Right lung (tissue), 5 donors: ENCODE measurements around the gene VWA8. TPM values are rescaled to one million over a fixed set of nuclear protein-coding genes. Genes with fewer than 3 reads are reported as not detected.
"Not testable (repeated sequence)": the region's sequence is repeated elsewhere in the genome, so short reads cannot be mapped to it uniquely, and the experiment has no call there.

Experiments used
- DNase-seq, 2 donors: peaks; one replicate each; pipeline ENCODE4 v3.0.0-alpha.2; 2013
- polyA plus RNA-seq, 5 donors: library from polyadenylated mRNA; unstranded; fragments of 120-200 nt; gene quantifications; one replicate each; pipeline versions ENCODE4 v1.2.1 to v1.2.3, GENCODE V29; 2013; ENCODE audit warnings: inconsistent platforms in 1 of 5, low replicate concordance in 1 of 5; ENCODE audit not compliant: insufficient read length in 5 of 5, insufficient read depth in 1 of 5

VWA8 gene
- polyA plus RNA-seq, 5 donors: 8.5 to 14.9 (median 13.9) TPM

DNA sequence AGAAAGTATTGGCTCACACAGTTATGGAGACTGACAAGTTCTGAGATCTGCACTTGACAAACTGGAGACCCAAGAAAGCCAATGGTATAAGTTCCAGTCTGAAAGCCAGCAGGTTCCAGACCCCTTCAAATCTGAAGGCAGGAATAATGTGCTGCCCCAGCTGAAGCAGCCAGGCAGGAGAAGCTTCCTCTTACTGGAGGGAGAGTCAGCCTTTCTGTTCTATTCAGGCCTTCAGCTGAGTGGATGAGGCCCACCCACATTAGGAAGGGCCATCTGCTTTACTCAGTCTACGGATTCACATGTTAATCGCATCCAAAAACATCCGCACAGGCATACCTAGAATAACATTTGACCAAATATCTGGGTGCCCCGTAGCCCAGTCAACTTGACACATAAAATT lies 8.2 kb upstream of the VWA8 start:
- DNase-seq: no peak

DNA sequence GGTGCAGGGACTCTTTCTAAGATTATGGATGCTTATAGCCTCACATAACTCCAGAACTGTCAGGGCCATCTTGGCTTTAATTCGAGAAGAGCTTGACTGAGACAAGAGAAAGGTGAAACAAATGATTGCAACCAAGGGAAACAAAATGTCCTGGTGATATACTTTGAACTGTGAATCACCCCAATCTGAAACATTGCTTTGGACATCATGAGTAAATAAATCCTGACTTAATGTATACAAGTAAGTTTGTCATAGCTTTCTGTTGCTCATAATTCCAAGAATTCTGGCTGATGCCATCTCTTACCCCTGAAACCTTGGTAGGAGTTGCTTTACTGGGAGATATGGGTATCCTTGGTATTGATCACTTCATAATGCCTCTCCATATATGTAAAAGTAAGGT lies 5.8 kb upstream of the VWA8 start:
- no peak for DNase-seq

DNA sequence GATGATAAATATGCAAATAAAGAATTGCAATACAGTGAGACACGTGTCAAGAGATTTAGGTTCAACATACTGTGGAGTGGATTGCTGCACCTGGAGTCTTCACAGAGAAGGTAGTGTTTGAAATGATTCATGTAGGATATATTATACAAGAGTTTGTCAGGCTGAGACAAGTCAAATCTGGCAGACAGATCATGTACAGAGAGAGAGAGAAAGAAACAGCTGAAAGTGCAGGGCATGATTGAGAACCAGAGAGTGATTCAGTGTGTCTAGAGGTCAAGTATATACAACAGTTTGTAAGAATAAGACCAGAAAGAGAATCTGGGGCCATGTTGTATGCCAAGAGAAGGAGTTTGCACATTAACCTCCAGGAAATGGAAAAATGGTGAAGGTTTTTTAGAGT lies 2.1 kb upstream of the VWA8 start:
- no peak for DNase-seq

DNA sequence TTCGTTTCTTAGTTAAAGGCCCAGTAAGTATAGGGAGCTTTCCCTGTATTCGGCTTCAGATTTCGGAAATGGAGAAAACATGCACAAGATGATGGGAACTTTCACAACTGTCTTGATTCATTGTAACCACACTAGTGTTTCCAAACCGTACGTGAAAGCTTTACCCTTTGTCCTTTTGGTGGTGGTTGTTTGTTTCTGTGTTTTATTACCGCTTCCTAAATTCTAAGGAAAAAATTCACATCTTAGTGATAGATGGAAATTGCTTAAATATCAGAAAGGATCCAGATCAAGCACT lies 504 bp upstream of the VWA8 start:
- DNase-seq: no peak

- DNase-seq: peak in 1 of 2 donors; percentile 3
These were observed 685 bp downstream of the VWA8 start for GRCh38 chr13:41960211-41960636.

DNA sequence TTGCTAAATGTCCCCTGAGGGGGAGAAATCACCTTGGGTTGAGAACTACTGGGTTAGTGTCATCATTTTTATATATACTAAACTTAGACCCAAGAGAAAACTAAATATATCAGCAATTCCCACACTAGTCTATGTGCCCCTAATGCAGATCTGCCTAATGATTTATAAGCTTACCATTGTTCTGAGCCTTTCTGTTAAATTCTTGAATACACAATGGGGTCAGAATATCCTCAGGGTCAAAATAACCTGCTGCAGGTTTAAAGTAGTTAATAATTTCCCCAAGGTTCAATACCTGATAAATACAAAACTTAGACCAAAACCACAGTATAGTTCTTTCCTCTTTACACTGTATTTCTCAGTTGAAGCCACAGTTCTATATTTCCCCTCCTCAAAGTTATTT lies 4.6 kb downstream of the VWA8 start:
- no peak for DNase-seq

DNA sequence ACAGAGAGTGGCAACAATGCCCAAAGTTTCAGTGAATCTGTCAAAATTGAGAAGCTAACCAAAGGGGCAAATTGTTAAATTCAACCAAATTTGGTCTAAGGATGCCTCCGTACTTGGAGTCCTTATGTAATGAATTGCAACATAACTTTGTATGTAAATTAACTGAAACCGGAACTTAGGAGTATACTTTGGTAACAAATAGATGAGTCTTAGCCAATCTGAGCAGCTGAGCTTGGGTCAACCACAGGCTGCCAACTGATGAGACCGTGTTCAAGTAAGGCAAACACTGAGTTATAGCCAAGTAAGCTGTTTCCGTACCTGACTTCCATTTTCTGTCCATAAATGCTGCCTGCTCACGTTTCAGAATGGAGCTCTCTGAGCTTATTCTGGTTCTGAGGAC lies 5.3 kb downstream of the VWA8 start:
- DNase-seq: no peak

GRCh38 chr13:41954226-41954625 lies 6.7 kb downstream of the VWA8 start:
- no peak for DNase-seq

DNA sequence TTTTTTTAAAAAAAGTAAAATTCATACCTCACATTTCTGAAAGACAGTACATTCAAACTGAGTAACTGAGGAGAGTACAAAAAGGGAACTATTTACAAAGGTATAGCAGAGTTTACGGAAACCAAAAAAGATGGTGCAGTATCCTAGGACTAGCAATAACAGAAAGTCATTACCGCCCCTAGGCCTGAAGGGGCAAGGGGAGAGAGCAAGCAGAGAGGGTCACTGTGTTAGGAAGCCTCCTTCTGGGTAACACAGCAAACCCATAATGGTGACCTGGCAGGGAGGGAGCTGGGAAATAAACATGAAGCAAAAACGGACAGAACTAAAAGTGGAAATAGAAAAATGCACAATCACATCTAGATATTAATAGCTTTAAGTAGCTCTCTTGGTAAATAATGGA lies 8.2 kb downstream of the VWA8 start:
- DNase-seq: no peak

GRCh38 chr13:41949104-41949503 lies 11.8 kb downstream of the VWA8 start:
- not testable (repeated sequence) for DNase-seq

GRCh38 chr13:41945926-41946325 lies 15.0 kb downstream of the VWA8 start:
- DNase-seq: no peak

DNA sequence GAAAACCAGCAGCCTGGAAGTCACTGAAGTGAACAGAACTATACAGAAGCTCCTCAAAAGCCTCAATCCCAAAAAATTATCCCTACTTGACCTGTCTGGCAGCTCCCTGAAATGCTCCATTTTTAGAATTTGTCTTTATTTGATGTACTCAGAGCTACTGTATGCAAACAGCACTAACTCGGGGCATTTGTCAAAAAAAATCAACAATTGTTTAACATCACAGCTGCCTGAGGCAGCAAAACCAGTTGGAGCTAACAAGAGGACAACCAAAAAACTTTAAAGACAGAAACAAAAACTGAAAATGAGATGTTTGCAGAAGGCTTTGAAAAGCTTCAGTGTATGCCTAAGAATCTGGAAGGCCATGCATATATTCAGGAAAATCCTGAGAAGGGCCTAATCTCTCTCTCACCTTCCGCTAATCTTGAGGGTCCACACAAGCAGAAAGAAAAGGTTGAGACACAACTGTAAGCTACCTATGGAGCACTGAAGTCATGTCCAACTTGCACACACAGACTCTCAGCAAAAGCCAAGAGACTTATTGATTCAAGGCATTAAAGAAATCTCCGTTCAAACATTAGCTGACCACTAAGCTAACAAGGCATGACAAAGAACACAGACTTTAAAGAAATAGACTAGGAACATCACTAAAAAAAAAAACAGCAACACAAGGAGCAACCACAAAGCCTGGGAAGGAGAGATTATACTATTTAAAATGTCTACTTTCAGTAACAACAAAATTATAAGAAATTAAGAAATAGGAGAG lies 16.1 kb downstream of the VWA8 start:
- DNase-seq: no peak

- DNase-seq: no peak
These were observed 16.7 kb downstream of the VWA8 start for GRCh38 chr13:41944229-41944628.

DNA sequence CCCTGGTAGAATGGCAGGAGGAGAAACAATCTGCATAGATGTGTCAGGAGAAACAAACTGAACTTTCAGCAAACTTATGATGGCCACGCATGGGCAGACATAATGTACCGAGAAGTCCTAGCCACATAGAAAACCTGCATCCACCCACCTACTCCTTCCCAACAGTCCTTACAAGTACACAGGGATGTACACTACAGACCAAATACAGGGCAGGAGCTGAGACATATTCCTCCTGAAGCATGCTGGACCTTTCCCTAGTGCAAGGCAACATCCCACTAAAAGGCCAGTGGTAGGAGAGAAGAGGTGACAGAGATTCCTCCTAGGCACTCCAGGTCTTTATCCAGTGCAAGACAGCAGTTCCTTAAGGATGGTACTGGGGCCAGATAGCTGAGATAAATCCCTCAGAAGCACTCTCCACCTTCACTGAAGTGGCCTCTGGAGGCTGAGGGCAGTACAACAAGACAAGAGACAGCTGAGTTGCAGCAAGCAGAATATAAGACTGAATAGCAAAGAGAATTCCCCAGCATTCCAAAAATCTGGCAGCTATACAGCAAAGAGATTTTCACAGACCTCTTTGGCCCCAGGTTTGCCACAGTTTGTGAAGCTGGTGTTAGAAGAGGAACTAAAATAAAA lies 18.3 kb downstream of the VWA8 start:
- DNase-seq: no peak

- no peak for DNase-seq
These were observed 19.7 kb downstream of the VWA8 start for GRCh38 chr13:41941174-41941573.

DNA sequence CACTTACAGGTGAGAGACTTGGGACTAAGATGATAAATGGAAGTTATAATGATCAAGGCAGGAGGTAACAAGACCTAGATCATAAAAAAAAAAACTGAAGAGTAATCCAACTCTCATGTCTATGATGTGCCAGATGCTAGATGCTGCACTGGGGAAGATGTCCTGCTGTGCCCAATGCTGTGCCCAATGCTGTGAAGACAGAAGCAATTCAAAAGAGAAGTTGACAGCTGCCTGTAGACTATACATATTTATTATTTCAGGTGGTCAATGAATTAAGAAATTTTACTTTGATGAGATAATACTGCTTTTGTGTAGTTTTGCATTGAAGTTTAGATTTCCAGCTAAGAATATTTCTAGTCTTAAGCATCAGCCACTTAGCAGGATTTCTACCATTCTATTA lies 21.5 kb downstream of the VWA8 start:
- DNase-seq: no peak

DNA sequence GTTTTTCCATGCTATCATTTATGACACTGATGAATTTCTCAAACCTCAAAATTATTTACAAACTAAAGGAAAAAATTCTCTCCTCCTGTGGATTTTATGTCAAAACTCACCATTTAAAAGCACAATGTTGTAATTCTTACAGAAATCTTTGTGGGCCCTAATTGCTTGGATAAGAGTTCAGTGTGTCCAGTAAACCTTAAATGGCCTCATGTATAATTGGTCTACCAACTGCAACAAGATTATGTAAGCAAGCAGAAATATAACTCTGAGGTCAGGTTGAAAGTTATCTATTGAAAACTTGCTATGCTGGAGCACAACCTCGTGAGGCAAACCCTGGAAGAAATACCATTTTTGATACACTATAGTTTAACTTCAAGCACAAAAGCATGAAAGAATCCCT lies 22.0 kb downstream of the VWA8 start:
- no peak for DNase-seq

GRCh38 chr13:41937388-41937787 lies 23.5 kb downstream of the VWA8 start:
- no peak for DNase-seq

DNA sequence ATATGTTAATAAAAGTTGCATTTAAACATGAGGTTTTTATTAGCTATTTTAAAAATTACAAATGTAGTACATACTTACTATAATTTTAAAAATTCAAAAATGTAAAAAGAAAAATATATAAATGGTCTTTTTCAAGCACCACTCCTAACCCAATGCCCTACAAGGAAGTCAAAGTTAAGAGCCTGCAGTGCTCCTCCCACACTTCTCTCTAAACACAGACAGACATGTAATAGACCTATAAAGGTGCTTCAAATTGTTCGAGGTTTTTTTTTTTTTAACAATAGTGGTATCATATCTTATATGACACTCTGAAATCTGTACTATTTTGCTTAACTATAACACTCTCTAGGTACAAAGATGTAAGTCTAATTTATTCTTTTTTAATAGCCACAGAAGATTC lies 25.4 kb downstream of the VWA8 start:
- no peak for DNase-seq

GRCh38 chr13:41934994-41935393 lies 25.9 kb downstream of the VWA8 start:
- DNase-seq: no peak

DNA sequence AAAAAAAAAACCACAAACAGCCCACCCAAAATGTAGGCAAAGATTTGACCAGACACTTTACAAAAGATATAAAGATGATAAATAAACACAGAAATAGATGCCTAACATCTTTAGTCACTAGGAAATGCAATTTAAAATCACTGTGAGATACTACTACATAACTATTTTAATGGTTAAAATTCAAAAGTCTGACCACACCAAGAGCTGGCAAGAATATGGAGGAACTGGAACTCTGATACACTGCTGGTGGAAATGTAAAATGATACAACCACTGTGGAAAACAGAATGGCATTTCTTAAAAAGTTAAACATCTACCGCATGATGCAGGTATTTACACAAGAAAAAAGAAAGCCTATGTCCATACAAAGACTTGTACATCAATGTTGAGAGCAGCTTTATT lies 26.8 kb downstream of the VWA8 start:
- DNase-seq: no peak

DNA sequence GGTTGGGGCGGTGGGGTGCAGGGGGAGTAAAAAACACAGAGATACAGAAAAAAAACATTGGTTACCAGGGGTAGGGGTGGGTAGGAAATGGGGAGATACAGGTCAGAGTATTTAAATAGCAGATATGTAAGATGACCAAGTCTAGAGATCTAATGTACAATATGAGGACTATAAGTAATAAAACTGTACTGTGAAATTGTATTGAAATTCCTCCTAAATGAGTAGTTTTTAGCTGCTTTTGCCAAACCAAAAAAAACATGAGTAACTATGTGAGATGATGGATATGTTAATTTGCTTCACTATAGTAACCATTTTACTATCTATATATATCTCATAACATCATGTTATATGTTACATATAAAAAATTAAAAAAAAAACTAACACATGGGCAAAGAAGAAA lies 29.6 kb downstream of the VWA8 start:
- no peak for DNase-seq

- no peak for DNase-seq
These were observed 30.8 kb downstream of the VWA8 start for GRCh38 chr13:41930154-41930553.

- no peak for DNase-seq
These were observed 32.6 kb downstream of the VWA8 start for GRCh38 chr13:41928323-41928722.
